ENCODE data around the gene CHD2.
"Not testable (repeated sequence)": the region's sequence is repeated elsewhere in the genome, so short reads cannot be mapped to it uniquely, and the experiment has no call there.

CHD2 gene

DNA sequence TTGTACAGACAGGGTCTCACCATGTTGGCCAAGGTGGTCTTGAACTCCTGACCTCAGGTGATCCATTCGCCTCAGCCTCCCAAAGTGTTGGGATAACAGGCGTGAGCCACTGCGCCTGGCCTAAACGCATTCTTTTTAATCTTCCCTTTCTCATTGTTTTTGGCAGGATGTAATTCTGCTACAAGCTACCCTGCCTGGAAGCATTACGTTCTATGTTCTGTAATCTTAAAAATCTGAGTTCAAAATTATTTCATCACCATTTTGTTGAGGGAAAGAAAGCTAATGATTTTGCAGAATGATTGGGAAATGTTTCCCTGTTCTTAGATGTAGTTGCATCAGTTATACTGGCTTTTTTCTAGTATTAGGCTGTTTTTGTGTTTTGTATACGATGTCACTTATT, 117.4 kb downstream of the CHD2 start:
- no peak for DNase-seq (ENCODE audit: low read depth in 1 of 2, low spot score in 1 of 2)

GRCh38 chr15:93018574-93018973, 118.5 kb downstream of the CHD2 start:
- no peak for DNase-seq (ENCODE audit: low read depth in 1 of 2, low spot score in 1 of 2)

- DNase-seq (ENCODE audit: low read depth in 1 of 2, low spot score in 1 of 2), result no peak
Measured at GRCh38 chr15:93019090-93019489, 119.0 kb downstream of the CHD2 start.

GRCh38 chr15:93019971-93020370, 119.8 kb downstream of the CHD2 start:
- no peak for DNase-seq (ENCODE audit: low read depth in 1 of 2, low spot score in 1 of 2)

DNA sequence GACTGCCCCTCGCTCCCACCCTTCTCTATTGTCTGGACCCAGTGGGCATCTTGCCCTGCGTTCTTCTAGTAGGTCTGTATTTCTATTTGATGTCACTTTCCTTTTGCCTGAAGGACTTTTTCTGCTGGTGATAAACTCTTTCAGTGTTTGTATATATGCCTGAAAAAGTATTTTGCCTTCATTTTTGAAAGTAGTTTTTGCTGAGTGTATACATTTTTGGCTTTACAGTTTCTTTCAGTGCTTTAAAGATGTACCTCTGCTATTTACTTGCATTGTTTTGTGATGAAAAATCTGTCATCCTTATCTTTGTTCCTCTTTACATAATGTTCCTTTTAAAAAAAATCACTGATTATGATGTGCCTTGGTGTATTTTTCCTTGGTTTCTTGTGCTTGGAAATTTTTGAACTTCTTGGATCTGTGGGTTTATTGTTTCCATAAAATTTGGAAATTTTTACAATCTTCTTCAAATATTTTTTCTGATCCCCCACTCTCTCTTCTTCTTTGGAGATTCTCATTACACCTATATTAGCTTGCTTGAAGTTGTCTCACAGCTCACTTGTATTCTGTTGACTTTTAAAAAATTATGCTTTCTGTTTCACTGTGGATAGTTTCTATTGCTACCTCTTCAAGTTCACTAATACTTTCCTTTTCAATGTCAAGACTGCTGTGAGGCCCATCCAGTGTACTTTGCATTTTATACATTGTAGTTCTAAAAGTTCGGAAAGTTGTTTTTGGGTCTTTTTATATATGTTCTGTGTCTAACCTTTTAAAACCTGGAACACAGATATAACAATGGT, 121.0 kb downstream of the CHD2 start:
- DNase-seq (ENCODE audit: low read depth in 1 of 2, low spot score in 1 of 2), result no peak

DNA sequence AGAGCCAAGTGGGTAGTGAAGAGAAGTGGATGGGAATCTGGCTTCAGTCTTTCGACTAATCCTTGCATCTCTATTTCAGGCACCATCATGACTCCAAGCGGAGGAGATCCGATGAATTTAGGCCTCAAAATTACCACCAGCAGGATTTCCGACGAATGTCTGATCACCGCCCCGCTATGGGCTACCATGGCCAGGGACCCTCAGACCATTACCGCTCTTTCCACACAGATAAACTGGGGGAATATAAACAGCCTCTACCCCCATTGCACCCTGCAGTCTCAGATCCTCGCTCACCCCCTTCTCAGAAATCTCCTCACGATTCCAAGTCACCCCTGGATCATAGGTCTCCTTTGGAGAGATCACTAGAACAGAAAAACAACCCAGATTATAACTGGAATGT, 124.2 kb downstream of the CHD2 start:
- no peak for DNase-seq (ENCODE audit: low read depth in 1 of 2, low spot score in 1 of 2)

DNA sequence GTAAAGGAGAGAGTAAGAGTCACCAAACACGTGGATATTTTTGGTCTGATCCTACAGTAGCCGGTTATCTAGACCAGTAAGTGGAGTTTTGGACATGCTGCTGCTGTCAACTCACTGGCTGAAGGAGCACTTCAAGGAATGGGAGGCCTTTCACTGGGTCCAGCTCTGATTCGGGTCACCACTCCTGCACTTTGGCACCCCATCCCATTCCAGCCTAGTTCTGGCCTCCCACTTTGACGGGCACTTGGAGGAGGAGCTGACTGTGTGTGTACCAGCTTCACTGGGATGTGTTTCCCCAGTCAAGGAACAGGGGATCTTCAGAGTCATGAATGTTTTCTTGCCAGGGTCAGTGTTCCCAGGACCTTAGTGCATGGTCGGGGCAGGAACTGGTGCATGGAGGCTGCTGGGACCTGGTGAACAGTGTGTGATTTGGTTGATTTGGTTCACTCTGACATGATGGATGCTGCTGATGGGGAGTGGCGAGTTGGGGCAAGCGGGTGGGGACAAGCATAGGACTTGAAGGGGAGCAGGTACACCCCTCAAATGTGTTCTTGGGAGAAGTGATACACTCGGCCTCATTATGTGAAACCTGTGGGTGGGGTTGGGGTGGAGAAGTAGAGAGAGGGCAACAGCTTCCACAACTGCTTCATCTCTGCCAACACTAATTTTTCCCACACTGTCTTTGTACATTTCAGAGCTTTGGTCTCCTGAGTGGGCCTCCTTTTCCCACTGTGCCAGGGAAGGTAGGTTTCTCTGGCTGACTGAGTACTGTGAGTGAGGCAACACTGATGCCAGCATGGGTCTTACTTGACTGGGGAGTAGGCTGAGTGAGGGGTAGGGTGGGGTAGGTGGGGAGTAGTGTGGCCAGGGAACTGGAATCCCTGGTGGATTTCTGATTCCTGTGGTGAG, 124.8 kb downstream of the CHD2 start:
- DNase-seq (ENCODE audit: low read depth in 1 of 2, low spot score in 1 of 2), result no peak

DNA sequence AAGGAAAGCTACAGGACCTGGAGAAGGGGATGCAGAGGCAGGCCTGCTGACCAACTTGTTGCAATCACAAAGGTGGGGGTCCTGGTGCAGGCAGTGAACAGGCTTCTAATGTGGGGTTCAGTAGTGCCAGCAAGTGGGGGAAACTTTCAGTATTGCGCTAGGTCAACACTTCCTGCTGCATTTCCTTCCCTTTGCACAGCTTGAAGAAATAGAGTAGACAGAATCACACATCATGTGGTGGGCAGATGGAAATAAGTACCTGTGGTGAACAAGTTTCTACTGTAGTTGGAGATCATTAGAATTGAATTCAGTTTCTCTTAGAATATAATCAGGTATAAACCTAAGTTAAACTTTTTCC, 125.5 kb downstream of the CHD2 start:
- DNase-seq (ENCODE audit: low read depth in 1 of 2, low spot score in 1 of 2), result no peak

GRCh38 chr15:93026380-93026817, 126.3 kb downstream of the CHD2 start:
- no peak for DNase-seq (ENCODE audit: low read depth in 1 of 2, low spot score in 1 of 2)

- no peak for DNase-seq (ENCODE audit: low read depth in 1 of 2, low spot score in 1 of 2)
Measured at GRCh38 chr15:93027413-93027812, 127.3 kb downstream of the CHD2 start.

DNA sequence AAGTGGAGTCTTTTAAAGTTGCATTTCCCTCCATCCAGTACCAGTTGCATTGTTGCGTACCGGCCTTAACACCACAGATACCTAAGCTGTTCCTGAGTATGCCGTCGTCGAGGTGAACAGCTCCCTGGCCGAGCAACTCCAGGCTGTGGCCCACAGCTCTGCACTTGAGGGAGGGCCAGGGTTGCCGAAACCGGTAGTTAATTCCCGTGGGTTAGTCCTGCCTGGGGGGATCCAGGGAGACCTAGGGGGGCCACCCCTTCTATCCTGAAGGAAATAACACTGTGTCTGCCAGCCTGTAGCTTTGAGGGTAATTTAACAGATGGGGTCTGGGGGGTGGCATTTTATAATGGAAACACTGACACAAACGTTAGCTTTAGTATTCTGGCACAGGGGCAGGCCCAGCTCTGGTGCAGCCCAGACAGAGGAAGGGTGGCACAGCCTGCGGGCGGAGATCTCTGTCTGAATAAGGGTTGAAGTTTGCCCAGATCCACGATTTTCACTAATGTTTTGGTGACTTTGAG, 128.0 kb downstream of the CHD2 start:
- no peak for DNase-seq (ENCODE audit: low read depth in 1 of 2, low spot score in 1 of 2)

- DNase-seq (ENCODE audit: low read depth in 1 of 2, low spot score in 1 of 2), result no peak
Measured at GRCh38 chr15:93028632-93029213, 128.6 kb downstream of the CHD2 start.

DNA sequence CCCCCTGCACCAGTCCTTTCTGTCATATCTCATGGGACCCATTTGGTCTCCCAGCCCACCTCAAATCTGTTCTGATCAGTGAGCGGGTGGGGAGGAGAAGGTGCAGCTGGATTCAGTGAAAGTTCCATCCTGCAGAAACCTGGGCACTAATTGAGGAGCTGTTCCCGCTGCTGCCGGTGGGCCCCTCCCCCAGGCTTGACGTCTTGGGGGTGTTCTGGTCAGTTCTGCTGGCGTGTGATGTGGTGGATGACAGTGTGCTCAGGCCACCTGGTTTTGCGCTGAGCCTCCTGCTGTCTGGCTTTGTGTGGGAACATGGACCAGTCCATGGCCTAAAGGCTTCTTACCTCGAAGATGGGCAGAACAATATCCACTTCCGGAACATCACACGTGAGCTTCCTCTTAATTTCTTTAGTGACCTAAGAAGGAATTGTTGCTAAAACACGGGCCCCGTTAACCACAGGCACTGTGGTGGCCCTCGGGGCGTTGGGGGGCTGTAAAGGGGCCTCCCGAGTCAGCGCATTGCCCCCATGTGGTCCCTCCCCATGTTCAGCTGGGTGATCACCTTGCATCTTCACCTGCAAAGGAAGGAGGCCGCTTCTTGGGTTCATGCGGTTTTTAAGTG, 129.2 kb downstream of the CHD2 start:
- DNase-seq (ENCODE audit: low read depth in 1 of 2, low spot score in 1 of 2), result no peak

GRCh38 chr15:93029836-93030429, 129.8 kb downstream of the CHD2 start:
- DNase-seq (ENCODE audit: low read depth in 1 of 2, low spot score in 1 of 2), result no peak

GRCh38 chr15:93030430-93031102, 130.4 kb downstream of the CHD2 start:
- peak; percentile 38 to 41 for DNase-seq (ENCODE audit: low read depth in 1 of 2, low spot score in 1 of 2)

DNA sequence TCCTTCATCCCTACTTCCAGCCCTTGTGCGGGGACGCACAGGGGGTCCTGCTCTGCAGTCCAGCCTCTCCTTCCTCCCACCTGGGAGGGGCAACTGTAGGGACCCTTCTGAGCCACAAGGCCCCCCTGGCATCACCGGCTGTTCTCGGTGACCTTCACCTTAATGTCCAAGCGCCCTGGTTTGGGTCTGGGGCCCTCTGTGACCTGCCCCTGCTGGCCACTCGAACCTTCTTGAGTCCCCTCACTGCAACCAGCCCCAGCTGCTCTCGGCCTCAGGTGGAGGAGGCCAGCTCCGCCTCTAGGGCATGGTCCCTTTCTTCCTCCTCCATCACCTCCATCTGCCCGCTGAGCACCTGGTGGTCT, 131.0 kb downstream of the CHD2 start:
- no peak for DNase-seq (ENCODE audit: low read depth in 1 of 2, low spot score in 1 of 2)

DNA sequence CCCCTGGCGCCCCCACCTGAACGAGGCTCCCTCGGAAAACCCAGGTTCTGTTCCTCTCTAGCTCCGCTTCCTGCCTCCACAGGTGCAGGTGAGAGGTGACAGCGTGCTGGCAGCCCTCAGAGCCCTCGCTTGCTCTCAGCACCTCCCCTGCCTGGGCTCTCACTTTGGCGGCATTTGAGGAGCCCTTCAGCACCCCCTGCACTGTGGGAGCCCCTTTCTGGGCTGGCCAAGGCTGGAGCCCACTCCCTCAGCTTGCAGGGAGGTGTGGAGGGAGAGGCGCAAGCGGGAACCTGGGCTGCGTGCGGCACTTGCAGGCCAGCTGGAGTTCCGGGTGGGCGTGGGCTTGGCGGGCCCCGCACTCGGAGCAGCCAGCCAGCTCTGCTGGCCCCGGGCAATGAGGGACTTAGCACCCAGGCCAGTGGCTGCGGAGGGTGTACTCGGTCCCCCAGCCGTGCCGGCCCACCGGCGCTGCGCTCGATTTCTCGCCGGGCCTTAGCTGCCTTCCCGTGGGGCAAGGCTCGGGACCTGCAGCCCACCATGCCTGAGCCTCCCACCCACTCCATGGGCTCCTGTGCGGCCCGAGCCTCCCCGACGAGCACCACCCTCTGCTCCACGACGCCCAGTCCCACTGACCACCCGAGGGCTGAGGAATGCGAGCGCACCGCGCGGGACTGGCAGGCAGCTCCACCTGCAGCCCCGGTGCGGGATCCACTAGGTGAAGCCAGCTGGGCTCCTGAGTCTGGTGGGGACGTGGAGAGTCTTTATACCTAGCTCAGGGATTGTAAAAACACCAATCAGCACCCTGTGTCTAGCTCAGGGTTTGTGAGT, 131.6 kb downstream of the CHD2 start:
- DNase-seq (ENCODE audit: low read depth in 1 of 2, low spot score in 1 of 2), result not testable (repeated sequence)

- not testable (repeated sequence) for DNase-seq (ENCODE audit: low read depth in 1 of 2, low spot score in 1 of 2)
Measured at GRCh38 chr15:93032515-93033206, 132.5 kb downstream of the CHD2 start.

Measured in activated T-helper 1 cell treated with anti-CD3 and anti-CD28 coated beads, Interleukin-2, amount 50 U/mL, for 16 hours (primary cell).